ENCODE data around the gene HOXD1. TPM values are rescaled to one million over a fixed set of nuclear protein-coding genes. Genes with fewer than 3 reads are reported as not detected.

The HOXD1 gene
- polyA plus RNA-seq, 1 of the 3 experiments (the other 2 are of a cell fraction) = not detected

GRCh38 chr2:176186024-176186423 lies 2.4 kb upstream of the HOXD1 start:
- H3K27ac ChIP-seq (ENCODE audit: low read depth in 2 of 2, low read length in 1 of 2) = no peak overlapping the region
- peaks cover 9% of the 10 kb centered on the region; the same call in 1 of the 2 replicates for H3K27me3 ChIP-seq (ENCODE audit: insufficient read depth)
- no peak overlapping the region for H2AFZ ChIP-seq (ENCODE audit: low read depth)
- no peak overlapping the region for H3K4me3 ChIP-seq (ENCODE audit: low read depth in 2 of 2, low read length in 1 of 2)
- H3K79me2 ChIP-seq (ENCODE audit: insufficient read depth) = no peaks in the 10 kb centered on the region
- no peaks in the 10 kb centered on the region for H3F3A ChIP-seq (replicated peaks; ENCODE audit: insufficient read depth)
- H3K9ac ChIP-seq = no peak overlapping the region
- no peak for DNase-seq
- TF ChIP-seq POLR2AphosphoS5 (IDR thresholded peaks at IDR 0.05; ENCODE audit: low read depth, low read length) = no peak
- no peak for TF ChIP-seq RAD21 (IDR thresholded peaks at IDR 0.05; ENCODE audit: low read length)
- TF ChIP-seq USF2 (IDR thresholded peaks at IDR 0.05; ENCODE audit: borderline replicate concordance, low read depth, low read length) = no peak
- no peak for TF ChIP-seq FOXJ3 (CRISPR knock-in tag; IDR thresholded peaks at IDR 0.05)
- TF ChIP-seq SMC3 (IDR thresholded peaks at IDR 0.05; ENCODE audit: low read depth, low read length) = no peak
- TF ChIP-seq NFIC (IDR thresholded peaks at IDR 0.05; ENCODE audit: borderline replicate concordance) = no peak
- no peak for TF ChIP-seq RCOR1 (IDR thresholded peaks at IDR 0.05; ENCODE audit: low read length)
- no peak for TF ChIP-seq GABPA (IDR thresholded peaks at IDR 0.05; ENCODE audit: low read depth)
- peaks cover 0 to 10% of the 10 kb centered on the region in 2 experiments; a peak in 1 of 4 replicates for H3K4me1 ChIP-seq (ENCODE audit: control insufficient read depth in 1 of 2, insufficient read depth in 2 of 2, low read depth in 1 of 2, low read length in 1 of 2)
- no peaks in the 10 kb centered on the region for H3K36me3 ChIP-seq (replicated peaks in 1 of 2; ENCODE audit: control insufficient read depth in 1 of 2, insufficient read depth in 2 of 2, low read length in 1 of 2)
- no peak overlapping the region for H3K4me2 ChIP-seq
- no peaks in the 10 kb centered on the region for H3K9me3 ChIP-seq
- no peaks in the 10 kb centered on the region for H4K20me1 ChIP-seq (ENCODE audit: insufficient read depth)
- ChIA-PET POLR2A (no interaction called here), CTCF (interaction anchor here (1.1 to 2.0 kb wide), 3 partner anchors 10 to 466 kb away, joined by 3 to 6 read pairs (median 4); no protein-coding TSS in a partner anchor)
- no peaks in the 10 kb centered on the region for H3K9me2 ChIP-seq
- 90% methylated on average over 2 of the region's 2 CpGs for WGBS (ENCODE audit: low lambda C conversion rate)

GRCh38 chr2:176187200-176187898 lies 1.1 kb upstream of the HOXD1 start:
- CTCF ChIA-PET = interaction anchor here (0.6 to 2.4 kb wide), 7 partner anchors 12 to 904 kb away, joined by 3 to 13 read pairs (median 4); no protein-coding TSS in a partner anchor
- H2AFZ ChIP-seq (ENCODE audit: low read depth) = peak overlapping the region; percentile 89

More at GRCh38 chr2:176187200-176187898, 1.1 kb upstream of the HOXD1 start:
- no peaks in the 10 kb centered on the region for H3F3A ChIP-seq (replicated peaks; ENCODE audit: insufficient read depth)
- H3K36me3 ChIP-seq (replicated peaks in 1 of 2; ENCODE audit: control insufficient read depth in 1 of 2, insufficient read depth in 2 of 2, low read length in 1 of 2) = no peaks in the 10 kb centered on the region
- 39% methylated on average over 11 of the region's 13 CpGs for WGBS (ENCODE audit: low lambda C conversion rate)
- peaks cover 9% of the 10 kb centered on the region; the same call in 1 of the 2 replicates for H3K27me3 ChIP-seq (ENCODE audit: insufficient read depth)
- peak overlapping the region; percentile 73 to 76 for H3K4me3 ChIP-seq (ENCODE audit: low read depth in 2 of 2, low read length in 1 of 2)
- no peaks in the 10 kb centered on the region for H4K20me1 ChIP-seq (ENCODE audit: insufficient read depth)
- no peaks in the 10 kb centered on the region for H3K9me3 ChIP-seq
- peak overlapping the region in 1 of 2 experiments; percentile 67; a peak in 1 of 4 replicates for H3K27ac ChIP-seq (ENCODE audit: low read depth in 2 of 2, low read length in 1 of 2)
- H3K79me2 ChIP-seq (ENCODE audit: insufficient read depth) = no peaks in the 10 kb centered on the region
- TF ChIP-seq RXRA (IDR thresholded peaks at IDR 0.05; ENCODE audit: borderline replicate concordance, low read depth) (no peak), GATA2 (CRISPR knock-in tag; IDR thresholded peaks at IDR 0.05) (0 out of 2 replicates have a peak, but pooled peaks have one; percentile 20), TEAD4 (IDR thresholded peaks at IDR 0.05; ENCODE audit: borderline replicate concordance, insufficient read depth) (no peak), FOXJ3 (CRISPR knock-in tag; IDR thresholded peaks at IDR 0.05) (no peak), GABPA (IDR thresholded peaks at IDR 0.05; ENCODE audit: low read depth) (no peak), IRF3 (IDR thresholded peaks at IDR 0.05; ENCODE audit: low read depth, low read length) (no peak)
- DNase-seq = peak; percentile 68
- peak overlapping the region; percentile 91 for H3K4me2 ChIP-seq
- POLR2A ChIA-PET = interaction anchor here (0.6 to 2.6 kb wide), 2 partner anchors 268 to 630 kb away, joined by 3 to 5 read pairs; no protein-coding TSS in a partner anchor
- no peaks in the 10 kb centered on the region for H3K9me2 ChIP-seq
- H3K9ac ChIP-seq = no peak overlapping the region
- peaks cover 0 to 10% of the 10 kb centered on the region in 2 experiments; a peak in 1 of 4 replicates for H3K4me1 ChIP-seq (ENCODE audit: control insufficient read depth in 1 of 2, insufficient read depth in 2 of 2, low read depth in 1 of 2, low read length in 1 of 2)

All from SK-N-SH (cell line).